Activated CD4-positive, CD25-positive, alpha-beta regulatory T cell treated with anti-CD3 and anti-CD28 coated beads, Interleukin-2, amount 50 U/mL, for 72 hours (primary cell): ENCODE measurements around the gene RFX4.

Experiments used
- DNase-seq: peaks from one replicate; pipeline ENCODE4 v3.0.0; 2021

The RFX4 gene

GRCh38 chr12:106582641-106583230 is at the start of gene RFX4:
TSS of gene RFX4 (plus strand) at chr12:106583004. CDS start at chr12:106583321, 317 bp downstream.
- no peak for DNase-seq

DNA sequence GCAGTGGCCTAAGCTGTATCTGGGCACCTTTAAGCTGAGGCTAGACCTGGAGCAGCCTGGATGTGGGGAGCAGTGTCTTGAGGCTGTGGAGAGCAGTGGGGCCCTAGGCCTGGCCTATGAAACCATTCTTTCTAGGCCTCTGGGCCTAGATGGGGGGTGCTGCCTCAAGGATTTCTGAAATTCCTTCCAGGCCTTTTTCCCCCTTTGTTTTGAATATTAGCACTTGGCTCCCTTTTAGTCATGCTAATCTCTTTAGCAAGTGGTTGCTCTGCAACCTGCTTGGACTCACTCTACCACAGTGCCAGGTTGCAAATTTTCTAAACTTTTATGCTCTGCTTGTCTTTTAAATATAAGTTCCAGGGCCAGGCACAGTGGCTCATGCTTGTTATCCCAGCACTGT is 41.6 kb upstream of the RFX4 start:
- DNase-seq = no peak

DNA sequence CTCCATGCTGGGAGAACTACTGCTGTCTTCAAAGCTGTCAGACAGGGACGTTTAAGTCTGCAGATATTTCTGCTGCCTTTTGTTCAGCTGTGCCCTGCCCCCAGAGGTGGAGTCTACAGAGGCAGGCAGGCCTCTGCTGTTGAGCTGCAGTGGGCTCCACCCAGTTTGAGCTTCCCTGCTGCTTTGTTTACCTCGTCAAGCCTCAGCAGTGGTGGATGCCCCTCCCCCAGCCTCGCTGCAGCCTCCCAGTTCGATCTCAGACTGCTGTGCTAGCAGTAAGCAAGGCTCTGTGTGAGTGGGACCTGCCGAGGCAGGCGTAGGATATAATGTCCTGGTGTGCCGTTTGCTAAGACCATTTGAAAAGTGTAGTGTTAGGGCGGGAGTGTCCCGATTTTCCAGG is 31.4 kb upstream of the RFX4 start:
- no peak for DNase-seq

DNA sequence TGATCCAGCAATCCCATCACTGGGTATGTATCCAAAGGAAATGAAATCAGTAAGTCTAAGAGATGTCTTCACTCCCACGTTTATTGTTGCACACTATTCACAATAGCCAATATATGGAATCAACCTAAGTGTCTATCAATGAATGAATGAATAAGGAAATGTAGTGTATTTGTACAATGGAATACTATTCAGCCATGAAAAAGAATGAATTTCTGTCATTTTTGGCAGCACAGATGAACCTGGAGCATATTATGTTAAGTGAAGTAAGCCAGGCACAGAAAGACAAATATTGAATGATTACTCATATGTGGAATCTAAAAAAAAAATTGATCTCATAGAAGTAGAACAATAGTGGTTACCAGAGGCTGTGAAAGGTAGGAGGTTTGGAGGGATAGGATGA is 30.6 kb upstream of the RFX4 start:
- no peak for DNase-seq

DNA sequence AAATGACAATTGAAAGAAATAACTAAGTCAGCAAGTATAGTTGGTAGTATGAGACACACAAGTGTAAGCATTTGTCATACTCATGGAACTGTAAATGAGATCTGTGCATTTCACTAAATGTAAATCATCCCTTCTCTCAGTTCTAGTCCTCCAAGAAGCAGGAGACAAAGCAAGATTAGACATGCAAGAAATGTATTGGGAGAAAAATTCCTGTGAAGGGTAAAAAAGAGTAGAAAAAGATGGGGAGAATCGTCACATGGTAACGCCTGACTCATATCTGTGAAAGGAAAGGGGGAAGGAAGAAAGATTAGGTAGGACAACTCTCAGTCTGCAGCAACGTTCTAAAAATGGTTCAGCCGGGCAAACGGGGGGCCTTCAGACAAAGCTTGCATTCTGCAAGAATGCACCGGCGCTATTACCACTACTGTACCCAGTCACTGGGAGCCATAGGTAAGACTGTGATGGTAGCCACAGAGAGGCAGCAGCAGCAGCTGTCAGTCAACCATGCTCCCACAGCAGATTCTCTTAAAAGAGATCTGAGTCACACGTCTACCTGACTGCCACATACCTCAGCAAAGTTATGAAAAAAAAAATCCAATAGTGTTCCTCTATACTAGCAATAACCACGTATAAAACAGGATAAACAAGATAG is 18.0 kb upstream of the RFX4 start:
- no peak for DNase-seq

DNA sequence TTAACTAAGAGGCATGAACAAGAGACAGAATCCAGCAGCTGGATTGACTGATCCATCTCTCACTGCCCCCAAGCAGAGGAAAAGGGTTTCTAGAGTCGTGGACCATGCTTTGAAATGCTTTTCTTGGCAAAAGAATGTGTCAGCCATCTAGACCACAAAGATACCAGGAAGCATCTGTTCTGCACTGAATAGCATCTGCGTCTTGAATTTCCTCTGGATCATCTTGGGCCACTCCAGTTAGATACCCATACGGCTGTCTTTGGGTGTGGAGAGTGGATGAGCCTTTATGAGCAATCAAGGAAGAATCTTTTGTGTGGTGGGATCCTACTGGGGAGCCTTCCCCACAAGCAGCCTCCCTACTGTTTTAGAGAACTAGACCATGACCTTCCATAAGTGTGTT is 16.0 kb upstream of the RFX4 start:
- DNase-seq = no peak

GRCh38 chr12:106573239-106573638 is 9.6 kb upstream of the RFX4 start:
- no peak for DNase-seq

- no peak for DNase-seq
Observed at GRCh38 chr12:106576848-106577247, 6.0 kb upstream of the RFX4 start.

DNA sequence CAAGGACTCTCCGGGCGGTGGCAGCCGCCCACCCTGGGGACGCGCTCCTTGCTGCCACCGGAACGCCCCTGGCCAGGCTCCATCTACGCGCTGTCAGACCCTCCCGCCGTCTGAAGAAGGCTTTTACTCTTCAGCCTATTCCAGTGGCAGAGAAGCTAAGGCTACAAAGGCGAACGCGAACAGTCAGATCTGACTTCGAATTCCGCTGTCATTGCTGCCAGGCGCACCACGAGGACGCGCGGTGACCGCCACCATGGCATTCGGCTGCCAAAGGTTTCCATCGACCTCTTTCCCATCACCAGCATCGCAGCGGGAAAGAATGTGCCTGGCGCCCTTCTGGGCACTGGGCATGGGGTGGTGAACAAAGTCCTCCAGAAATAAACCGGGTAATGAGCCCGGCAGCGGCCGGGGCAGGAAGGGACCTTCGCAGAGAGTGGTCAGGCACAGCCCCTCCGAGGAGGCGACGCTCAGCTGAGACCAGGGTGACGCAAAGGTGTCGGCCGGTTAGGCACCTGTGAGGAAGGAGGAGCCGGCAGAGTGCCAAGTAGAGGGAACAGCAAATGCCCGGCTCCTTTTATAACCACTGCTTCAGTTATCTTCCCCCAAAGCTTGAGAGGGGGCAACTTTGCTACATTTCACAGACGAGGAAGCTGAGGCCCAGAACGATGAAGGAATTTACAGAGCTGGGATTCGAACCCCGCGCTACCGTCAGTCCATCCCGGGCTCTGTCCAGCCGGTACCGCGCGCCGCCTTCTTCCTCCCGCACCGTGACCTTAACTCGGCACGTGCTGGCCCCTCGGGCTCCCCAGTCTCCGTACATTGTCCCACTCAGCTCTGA is 1.9 kb upstream of the RFX4 start:
- DNase-seq = no peak

DNA sequence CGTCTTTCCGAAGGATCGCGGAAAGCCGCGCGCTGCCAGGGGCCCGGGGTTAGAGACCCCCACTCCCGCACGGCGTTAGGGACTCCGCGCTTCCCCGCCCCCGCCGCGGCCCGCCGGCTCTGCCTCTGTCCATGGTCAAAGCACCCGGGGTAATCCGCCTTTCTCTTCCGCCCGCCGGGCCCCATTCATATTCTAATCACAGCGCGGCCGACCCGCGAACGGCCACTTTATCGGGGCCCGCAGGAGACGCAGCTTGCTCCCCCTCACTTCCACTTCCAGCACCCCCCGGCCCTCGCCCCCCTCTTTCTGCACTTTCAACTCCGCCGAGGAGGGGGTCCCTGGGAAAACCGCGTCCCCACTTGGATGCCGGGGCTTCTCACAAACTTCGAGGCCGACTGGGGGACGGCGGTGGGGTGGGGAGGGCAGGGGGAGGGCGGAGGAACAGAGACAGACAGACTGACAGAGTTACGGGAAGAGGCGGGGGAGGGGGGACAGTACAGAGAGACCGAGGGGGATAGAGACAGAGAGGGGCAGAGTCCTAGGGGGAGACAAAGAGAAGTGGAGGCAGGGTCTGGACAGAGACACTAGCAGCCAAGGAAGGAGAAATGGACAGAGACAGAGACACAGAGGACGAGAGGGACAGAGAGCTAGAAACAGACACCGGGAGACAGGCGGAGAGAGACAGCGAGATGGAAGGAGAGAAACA is 1.1 kb upstream of the RFX4 start:
- no peak for DNase-seq

- no peak for DNase-seq
Observed at GRCh38 chr12:106582249-106582591, 584 bp upstream of the RFX4 start.

- DNase-seq = no peak
Observed at GRCh38 chr12:106583242-106584103, 669 bp downstream of the RFX4 start.

DNA sequence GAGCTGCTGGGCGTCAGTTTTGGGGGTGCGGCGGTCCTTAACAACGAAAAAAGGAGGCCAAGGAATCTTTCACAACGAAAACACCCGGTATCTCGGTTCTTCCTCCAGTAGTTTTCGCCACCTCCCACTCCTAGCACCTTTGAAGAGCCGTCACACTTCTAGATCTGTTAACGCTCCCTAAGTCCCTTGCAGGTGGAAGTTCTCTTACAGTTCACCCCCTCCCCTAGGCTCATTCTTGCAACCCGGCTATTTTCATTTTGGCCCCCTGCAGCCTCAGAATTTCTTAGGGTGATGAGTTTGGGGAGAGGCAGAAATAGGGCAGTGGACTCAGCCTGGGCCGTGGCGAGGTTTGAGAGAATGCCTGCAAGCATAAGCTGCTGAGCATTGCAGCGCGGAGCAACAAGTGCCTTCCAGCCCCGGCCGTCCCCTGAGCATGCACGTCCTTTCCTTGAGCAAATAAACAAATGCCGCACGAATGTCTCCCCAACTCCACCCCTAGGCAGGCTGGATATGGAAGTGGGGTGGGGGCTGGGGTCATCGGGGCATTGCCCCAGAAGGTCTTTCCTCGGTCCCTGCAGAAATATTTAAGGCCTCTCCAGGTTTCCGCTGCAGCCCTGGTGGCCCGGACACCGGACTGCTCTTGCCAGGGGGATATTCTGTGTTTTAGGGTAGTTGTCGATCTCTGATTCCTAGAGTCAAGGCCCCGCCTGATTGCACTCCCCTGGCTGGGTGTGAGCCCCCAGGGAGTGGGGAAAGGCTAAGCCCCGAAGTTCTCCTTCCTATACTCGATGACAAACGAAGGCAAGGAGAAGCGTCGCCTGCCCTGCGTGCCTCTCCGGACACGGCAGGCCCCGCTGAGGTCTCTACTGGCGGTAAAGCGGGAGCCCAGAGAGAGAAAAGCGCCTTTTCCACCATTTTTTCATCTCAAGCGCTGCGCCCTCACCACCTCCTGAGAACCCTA is 1.6 kb downstream of the RFX4 start:
- no peak for DNase-seq

DNA sequence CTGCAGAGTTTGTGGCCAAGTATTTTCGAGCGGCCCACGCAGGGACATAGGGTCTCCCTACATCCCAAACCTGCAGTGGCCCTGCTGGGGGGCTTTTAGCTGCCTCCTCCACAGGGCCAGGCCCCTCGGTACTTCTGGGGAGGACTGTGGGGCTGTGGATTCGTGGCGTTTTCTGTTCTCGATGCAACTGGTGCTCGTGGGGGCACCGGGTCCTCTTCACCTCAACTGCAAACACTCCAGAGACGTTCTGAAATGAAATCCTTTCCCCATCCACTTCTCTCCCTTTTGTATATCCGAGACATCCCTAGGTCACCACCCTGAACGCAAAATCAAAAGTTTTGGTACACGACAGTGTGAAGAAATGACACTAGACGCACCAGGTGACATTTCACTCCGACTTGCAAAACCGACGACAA is 2.3 kb downstream of the RFX4 start:
- no peak for DNase-seq

DNA sequence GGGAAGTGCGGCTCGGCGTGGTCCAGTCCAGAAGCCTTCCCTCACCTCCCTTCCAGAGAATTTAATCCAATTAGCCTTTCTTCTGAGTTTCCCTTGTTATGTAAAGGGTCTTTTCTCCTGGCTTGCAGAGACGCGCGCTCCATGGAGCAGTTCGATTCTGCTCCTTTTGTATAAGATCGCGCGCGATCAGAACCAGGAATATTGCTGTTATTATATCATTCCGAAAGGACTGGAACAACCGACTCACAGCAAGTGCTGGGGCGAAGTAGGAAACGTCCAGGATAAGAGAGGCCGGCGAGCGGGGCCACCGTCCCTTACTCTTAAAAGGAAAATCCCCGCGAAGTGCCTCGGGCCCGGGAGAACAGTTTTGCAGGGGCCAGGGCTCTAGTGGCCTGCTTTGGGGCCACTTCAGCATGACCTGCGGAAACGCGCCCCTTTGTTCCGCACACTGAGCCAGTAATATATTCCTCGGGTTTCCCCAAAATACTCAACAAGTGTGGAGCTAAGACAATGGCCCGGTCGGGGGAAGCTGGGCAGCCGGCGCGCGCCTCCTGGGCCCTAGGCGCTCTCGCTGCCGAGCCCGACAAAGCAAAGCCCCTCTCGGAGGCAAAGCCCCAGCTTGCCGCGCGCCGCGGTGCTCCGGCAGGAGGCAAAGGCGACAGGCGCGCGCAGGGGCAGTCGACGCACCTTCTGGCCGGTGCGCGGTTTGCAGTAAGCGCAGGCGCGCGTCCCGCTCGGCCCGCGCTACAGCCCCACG is 2.9 kb downstream of the RFX4 start:
- DNase-seq = no peak

GRCh38 chr12:106586278-106586802 is 3.5 kb downstream of the RFX4 start:
- DNase-seq = no peak

DNA sequence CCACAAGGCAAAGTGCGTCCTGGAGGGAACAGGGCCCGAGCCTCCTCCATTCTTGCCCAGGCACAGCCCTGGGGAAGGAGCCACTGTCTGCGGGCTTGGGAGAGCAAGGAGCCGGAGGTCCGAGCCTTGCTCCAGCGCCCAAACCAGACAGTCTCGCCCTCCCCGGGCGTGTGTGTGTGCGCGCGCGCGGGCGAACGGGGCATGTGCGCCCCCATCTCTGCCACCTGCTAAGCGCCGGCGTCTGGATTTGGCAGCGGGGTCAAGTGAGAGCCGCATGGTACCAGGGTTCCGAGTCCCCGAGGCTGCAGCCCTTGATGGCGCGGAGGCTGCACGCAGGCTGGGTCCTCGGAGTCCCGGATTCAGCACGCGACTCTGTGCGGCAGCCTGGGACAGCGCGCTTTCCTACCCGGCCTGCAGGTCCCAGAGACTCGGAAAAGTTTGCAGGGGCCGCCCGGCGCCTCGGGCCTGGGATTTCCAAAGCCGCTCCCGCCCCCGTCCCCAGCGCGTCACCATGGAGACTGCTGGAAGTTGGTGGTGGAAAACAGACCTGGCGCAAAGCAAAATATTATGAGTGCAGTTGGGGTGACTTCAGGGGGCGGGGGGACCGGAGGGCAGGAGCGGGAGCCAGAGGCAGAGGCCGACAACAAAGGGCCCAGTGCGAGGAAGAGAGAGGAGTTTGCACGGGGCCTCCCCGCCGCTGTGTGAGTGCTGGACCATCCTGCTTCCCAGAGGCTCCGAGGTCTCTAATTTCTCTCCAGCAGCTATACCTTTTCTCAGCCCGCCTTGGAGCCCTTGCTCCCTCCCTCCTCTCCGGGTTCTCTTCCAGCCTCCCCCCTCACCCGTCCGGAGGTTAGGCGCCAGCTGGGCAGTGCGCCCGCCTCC is 4.2 kb downstream of the RFX4 start:
- DNase-seq = no peak

DNA sequence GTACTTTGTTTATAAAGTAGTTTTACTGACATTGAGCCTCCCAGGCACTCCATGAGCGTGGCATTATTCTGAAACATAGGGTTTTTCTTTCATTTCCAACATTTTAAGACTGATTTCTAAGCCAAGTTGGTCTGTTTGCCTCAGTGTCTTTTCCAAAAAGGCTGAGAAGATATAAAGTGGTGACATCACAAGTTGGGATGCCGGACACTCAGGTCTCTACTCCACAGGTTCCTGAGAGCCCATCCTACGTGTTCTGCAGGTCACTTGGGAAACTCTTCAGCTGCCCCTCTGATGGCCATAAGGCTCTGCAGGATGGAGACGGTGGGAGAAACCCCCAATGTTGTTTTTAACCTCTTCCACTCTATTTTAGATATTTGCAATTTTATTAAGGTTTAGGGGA is 6.0 kb downstream of the RFX4 start:
- no peak for DNase-seq

GRCh38 chr12:106590601-106591000 is 7.8 kb downstream of the RFX4 start:
- DNase-seq = no peak
